HepG2 (cell line): ENCODE data around the gene NDUFS5. TPM values are rescaled to one million over a fixed set of nuclear protein-coding genes. Genes with fewer than 3 reads are reported as not detected.

ENCODE experiments used
- AGO1 ChIP-seq: fragments of 200-400 bp; formaldehyde crosslinking; IDR thresholded peaks from 2 replicates; pipeline ENCODE4 v1.6.1; 2017; ENCODE audit warnings: mild to moderate bottlenecking, low read depth, low read length, moderate library complexity; ENCODE audit not compliant: poor library complexity, severe bottlenecking
- FOXK2 ChIP-seq: fragments of 450-650 bp; IDR thresholded peaks from 2 replicates; pipeline ENCODE4 v1.6.1; 2016
- HNRNPK ChIP-seq: fragments of 200-400 bp; formaldehyde crosslinking; IDR thresholded peaks from 2 replicates; pipeline ENCODE4 v1.6.1; 2018; ENCODE audit warnings: low read length, low read depth, moderate library complexity, mild to moderate bottlenecking; ENCODE audit not compliant: poor library complexity, severe bottlenecking
- PHF5A ChIP-seq: IDR thresholded peaks from one replicate; pipeline ENCODE4 v1.6.1; 2018; ENCODE audit warnings: low read depth, missing genetic modification reagents; ENCODE audit not compliant: unreplicated experiment
- PPARG ChIP-seq: conservative IDR thresholded peaks from 2 replicates; pipeline ENCODE4 v1.6.1; 2016; ENCODE audit warnings: missing biosample characterization, missing genetic modification reagents
- PRDM10 ChIP-seq: sonication (generic); formaldehyde crosslinking; IDR thresholded peaks from 2 replicates; pipeline ENCODE4 v1.4.0; 2020; ENCODE audit warnings: low read depth, missing genetic modification reagents
- RBM22 ChIP-seq: fragments of 200-400 bp; formaldehyde crosslinking; optimal IDR thresholded peaks from 2 replicates; pipeline ENCODE3; 2017; ENCODE audit warnings: mild to moderate bottlenecking, low read length, moderate library complexity
- TEAD3 ChIP-seq: optimal IDR thresholded peaks from 2 replicates; pipeline ENCODE3; 2016; ENCODE audit warnings: borderline replicate concordance
- TFDP1 ChIP-seq: IDR thresholded peaks from 2 replicates; pipeline ENCODE4 v1.6.1; 2016; ENCODE audit warnings: missing compliant biosample characterization, missing genetic modification reagents, borderline replicate concordance
- ZC3H13 ChIP-seq: sonication (generic); formaldehyde crosslinking; IDR thresholded peaks from 2 replicates; pipeline ENCODE4 v1.8.1; 2023; ENCODE audit warnings: mild to moderate bottlenecking, missing genetic modification reagents, moderate library complexity
- ZFP1 ChIP-seq: IDR thresholded peaks from 2 replicates; pipeline ENCODE4 v1.6.1; 2016
- ZNF335 ChIP-seq: sonication (generic); formaldehyde crosslinking; IDR thresholded peaks from 2 replicates; pipeline ENCODE4 v1.4.0; 2020; ENCODE audit warnings: missing genetic modification reagents
- ZNF367 ChIP-seq: sonication (generic); formaldehyde crosslinking; IDR thresholded peaks from 2 replicates; pipeline ENCODE4 v1.4.0; 2020; ENCODE audit warnings: missing genetic modification reagents, borderline replicate concordance
- ZZZ3 ChIP-seq: sonication (generic); formaldehyde crosslinking; IDR thresholded peaks from 2 replicates; pipeline ENCODE4 v1.4.0; 2020; ENCODE audit warnings: missing genetic modification reagents, mild to moderate bottlenecking, borderline replicate concordance
- polyA plus RNA-seq, 8 experiments: library from polyadenylated mRNA; depleted of rRNA in 3 of 8; stranded (reverse) in 7 of 8; unstranded in 1 of 8; fragments of >200 nt; fragmentation: Illumina TruSeq in 4 of 8; extraction: Trizol in 4 of 8; gene quantifications; 2 replicates each; pipeline versions ENCODE4 v1.2.1 to v1.2.3, GENCODE V29; 2011 to 2016; ENCODE audit warnings: low read depth in 4 of 8, missing spikeins in 1 of 8, mixed read lengths in 1 of 8; ENCODE audit not compliant: insufficient read depth in 1 of 8
- total RNA-seq, 5 experiments: library from RNA; depleted of rRNA; stranded (reverse); fragments of >200 nt; fragmentation: Illumina TruSeq; extraction: Trizol; gene quantifications; 2 replicates each; pipeline ENCODE4 v1.2.3, GENCODE V29; 2016; ENCODE audit warnings: low read depth in 1 of 5
- TF ChIP-seq, protein P1 (sequence below): sonication (generic); formaldehyde crosslinking; IDR thresholded peaks from 2 replicates; pipeline ENCODE4 v1.4.0; 2020; ENCODE audit warnings: missing genetic modification reagents, borderline replicate concordance
- TF ChIP-seq, protein P2 (sequence below): sonication (generic); formaldehyde crosslinking; IDR thresholded peaks from 2 replicates; pipeline ENCODE4 v1.4.0; 2020; ENCODE audit warnings: missing genetic modification reagents, borderline replicate concordance

The NDUFS5 gene
- total and polyA plus RNA-seq, 2 of the 13 experiments (the other 11 are each of a cell fraction or from before 2014, with no cell fraction given): 263 to 466 TPM

GRCh38 chr1:38990738-38991637, 35.2 kb upstream of the NDUFS5 start, which contains the start of gene AKIRIN1 (continued):
- TF ChIP-seq PPARG (CRISPR knock-in tag) (no peak), ZNF367 (no peak), PHF5A (CRISPR knock-in tag) (peak; percentile 77), TFDP1 (peak; percentile 49; the same call in 1 of the 2 replicates), AGO1 (peak; percentile 31), ZZZ3 (CRISPR knock-in tag) (no peak), ZFP1 (CRISPR knock-in tag) (no peak), FOXK2 (peak; percentile 96), HNRNPK (peak; percentile 80), PRDM10 (CRISPR knock-in tag) (peak; percentile 99), TEAD3 (CRISPR knock-in tag) (peak; percentile 4), ZC3H13 (no peak), RBM22 (no peak), ZNF335 (no peak)
- TF ChIP-seq, protein P1, sequence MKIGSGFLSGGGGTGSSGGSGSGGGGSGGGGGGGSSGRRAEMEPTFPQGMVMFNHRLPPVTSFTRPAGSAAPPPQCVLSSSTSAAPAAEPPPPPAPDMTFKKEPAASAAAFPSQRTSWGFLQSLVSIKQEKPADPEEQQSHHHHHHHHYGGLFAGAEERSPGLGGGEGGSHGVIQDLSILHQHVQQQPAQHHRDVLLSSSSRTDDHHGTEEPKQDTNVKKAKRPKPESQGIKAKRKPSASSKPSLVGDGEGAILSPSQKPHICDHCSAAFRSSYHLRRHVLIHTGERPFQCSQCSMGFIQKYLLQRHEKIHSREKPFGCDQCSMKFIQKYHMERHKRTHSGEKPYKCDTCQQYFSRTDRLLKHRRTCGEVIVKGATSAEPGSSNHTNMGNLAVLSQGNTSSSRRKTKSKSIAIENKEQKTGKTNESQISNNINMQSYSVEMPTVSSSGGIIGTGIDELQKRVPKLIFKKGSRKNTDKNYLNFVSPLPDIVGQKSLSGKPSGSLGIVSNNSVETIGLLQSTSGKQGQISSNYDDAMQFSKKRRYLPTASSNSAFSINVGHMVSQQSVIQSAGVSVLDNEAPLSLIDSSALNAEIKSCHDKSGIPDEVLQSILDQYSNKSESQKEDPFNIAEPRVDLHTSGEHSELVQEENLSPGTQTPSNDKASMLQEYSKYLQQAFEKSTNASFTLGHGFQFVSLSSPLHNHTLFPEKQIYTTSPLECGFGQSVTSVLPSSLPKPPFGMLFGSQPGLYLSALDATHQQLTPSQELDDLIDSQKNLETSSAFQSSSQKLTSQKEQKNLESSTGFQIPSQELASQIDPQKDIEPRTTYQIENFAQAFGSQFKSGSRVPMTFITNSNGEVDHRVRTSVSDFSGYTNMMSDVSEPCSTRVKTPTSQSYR (CRISPR knock-in tag): peak; percentile 96
- TF ChIP-seq, protein P2, sequence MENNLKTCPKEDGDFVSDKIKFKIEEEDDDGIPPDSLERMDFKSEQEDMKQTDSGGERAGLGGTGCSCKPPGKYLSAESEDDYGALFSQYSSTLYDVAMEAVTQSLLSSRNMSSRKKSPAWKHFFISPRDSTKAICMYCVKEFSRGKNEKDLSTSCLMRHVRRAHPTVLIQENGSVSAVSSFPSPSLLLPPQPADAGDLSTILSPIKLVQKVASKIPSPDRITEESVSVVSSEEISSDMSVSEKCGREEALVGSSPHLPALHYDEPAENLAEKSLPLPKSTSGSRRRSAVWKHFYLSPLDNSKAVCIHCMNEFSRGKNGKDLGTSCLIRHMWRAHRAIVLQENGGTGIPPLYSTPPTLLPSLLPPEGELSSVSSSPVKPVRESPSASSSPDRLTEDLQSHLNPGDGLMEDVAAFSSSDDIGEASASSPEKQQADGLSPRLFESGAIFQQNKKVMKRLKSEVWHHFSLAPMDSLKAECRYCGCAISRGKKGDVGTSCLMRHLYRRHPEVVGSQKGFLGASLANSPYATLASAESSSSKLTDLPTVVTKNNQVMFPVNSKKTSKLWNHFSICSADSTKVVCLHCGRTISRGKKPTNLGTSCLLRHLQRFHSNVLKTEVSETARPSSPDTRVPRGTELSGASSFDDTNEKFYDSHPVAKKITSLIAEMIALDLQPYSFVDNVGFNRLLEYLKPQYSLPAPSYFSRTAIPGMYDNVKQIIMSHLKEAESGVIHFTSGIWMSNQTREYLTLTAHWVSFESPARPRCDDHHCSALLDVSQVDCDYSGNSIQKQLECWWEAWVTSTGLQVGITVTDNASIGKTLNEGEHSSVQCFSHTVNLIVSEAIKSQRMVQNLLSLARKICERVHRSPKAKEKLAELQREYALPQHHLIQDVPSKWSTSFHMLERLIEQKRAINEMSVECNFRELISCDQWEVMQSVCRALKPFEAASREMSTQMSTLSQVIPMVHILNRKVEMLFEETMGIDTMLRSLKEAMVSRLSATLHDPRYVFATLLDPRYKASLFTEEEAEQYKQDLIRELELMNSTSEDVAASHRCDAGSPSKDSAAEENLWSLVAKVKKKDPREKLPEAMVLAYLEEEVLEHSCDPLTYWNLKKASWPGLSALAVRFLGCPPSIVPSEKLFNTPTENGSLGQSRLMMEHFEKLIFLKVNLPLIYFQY (CRISPR knock-in tag): peak; percentile 82; the same call in 1 of the 2 replicates
